Urothelium cell line (cell line): ENCODE data around the gene C5orf47.

ENCODE experiments used
- DNase-seq: peaks from one replicate; pipeline ENCODE4 v3.0.0; 2011; ENCODE audit warnings: low spot score, mixed read lengths
- FAIRE-seq: peaks from 2 replicates; lab custom pipeline; 2011; peaks lifted over from hg19 to GRCh38; lab: Jason Lieb, UNC

The C5orf47 gene

GRCh38 chr5:173988554-173989431 lies at the start of gene C5orf47:
C5orf47 (plus strand) TSS chr5:173989170; CDS start chr5:173989264, 94 bp downstream.
- DNase-seq (no peak), FAIRE-seq (no peak)

- FAIRE-seq (no peak), DNase-seq (no peak)
Measured at GRCh38 chr5:173940269-173940668, 48.7 kb upstream of the C5orf47 start.

- DNase-seq (no peak), FAIRE-seq (no peak)
Measured at GRCh38 chr5:173941102-173941501, 47.9 kb upstream of the C5orf47 start.

- no peak for FAIRE-seq
Measured at GRCh38 chr5:173941758-173942401, 47.1 kb upstream of the C5orf47 start.

GRCh38 chr5:173944511-173944910 lies 44.5 kb upstream of the C5orf47 start:
- FAIRE-seq = no peak

More at GRCh38 chr5:173941758-173942401, 47.1 kb upstream of the C5orf47 start:
- no peak for DNase-seq

GRCh38 chr5:173945160-173945559 lies 43.8 kb upstream of the C5orf47 start:
- DNase-seq = no peak

More at GRCh38 chr5:173944511-173944910, 44.5 kb upstream of the C5orf47 start:
- no peak for DNase-seq

GRCh38 chr5:173946323-173946722 lies 42.6 kb upstream of the C5orf47 start:
- DNase-seq (no peak), FAIRE-seq (no peak)

More at GRCh38 chr5:173945160-173945559, 43.8 kb upstream of the C5orf47 start:
- no peak for FAIRE-seq

GRCh38 chr5:173950829-173951228 lies 38.1 kb upstream of the C5orf47 start:
- FAIRE-seq (no peak), DNase-seq (no peak)

GRCh38 chr5:173953528-173954090 lies 35.4 kb upstream of the C5orf47 start:
- FAIRE-seq = no peak
- no peak for DNase-seq

GRCh38 chr5:173954671-173955521 lies 34.1 kb upstream of the C5orf47 start:
- FAIRE-seq (no peak), DNase-seq (no peak)

- FAIRE-seq (no peak), DNase-seq (no peak)
Measured at GRCh38 chr5:173960986-173961385, 28.0 kb upstream of the C5orf47 start.

- no peak for DNase-seq
- no peak for FAIRE-seq
Measured at GRCh38 chr5:173961418-173961817, 27.6 kb upstream of the C5orf47 start.

- no peak for FAIRE-seq
Measured at GRCh38 chr5:173962436-173962972, 26.5 kb upstream of the C5orf47 start.

GRCh38 chr5:173963182-173963838 lies 25.7 kb upstream of the C5orf47 start:
- FAIRE-seq = no peak
- DNase-seq = no peak

More at GRCh38 chr5:173962436-173962972, 26.5 kb upstream of the C5orf47 start:
- no peak for DNase-seq

- DNase-seq (no peak), FAIRE-seq (no peak)
Measured at GRCh38 chr5:173963867-173964441, 25.0 kb upstream of the C5orf47 start.

GRCh38 chr5:173964506-173964905 lies 24.5 kb upstream of the C5orf47 start:
- DNase-seq (no peak), FAIRE-seq (no peak)

GRCh38 chr5:173967241-173967640 lies 21.7 kb upstream of the C5orf47 start:
- DNase-seq (no peak), FAIRE-seq (no peak)

GRCh38 chr5:173968154-173968797 lies 20.7 kb upstream of the C5orf47 start:
- FAIRE-seq (no peak), DNase-seq (no peak)
